Osteoblast (primary cell): Measurements from ENCODE around the gene VENTX. TPM values are rescaled to one million over a fixed set of nuclear protein-coding genes. Genes with fewer than 3 reads are reported as not detected.

Source experiments
- DNase-seq: peaks from one replicate; pipeline ENCODE4 v3.0.0; 2011; ENCODE audit warnings: low spot score, mixed read lengths; ENCODE audit not compliant: insufficient read length; ENCODE audit errors: missing footprints
- H2AFZ ChIP-seq: 2 replicates; pipeline ENCODE4 v1.6.0; 2011; ENCODE audit warnings: mild to moderate bottlenecking, low read length
- H3K27ac ChIP-seq: 2 replicates; pipeline ENCODE4 v1.5.1; 2011; ENCODE audit warnings: mild to moderate bottlenecking, low read depth, low read length, moderate library complexity
- H3K27me3 ChIP-seq: 2 replicates; pipeline ENCODE4 v1.6.0; 2012; ENCODE audit warnings: mild to moderate bottlenecking, control low read depth, inconsistent platforms, low read length, moderate library complexity; ENCODE audit not compliant: insufficient read depth
- H3K36me3 ChIP-seq: 2 replicates; pipeline ENCODE4 v1.5.1; 2011; ENCODE audit warnings: mild to moderate bottlenecking, low read length, control low read depth, moderate library complexity; ENCODE audit not compliant: insufficient read depth
- H3K4me1 ChIP-seq: 2 replicates; pipeline ENCODE4 v1.5.1; 2011; ENCODE audit warnings: mild to moderate bottlenecking, low read length, control low read depth, moderate library complexity; ENCODE audit not compliant: insufficient read depth
- H3K4me2 ChIP-seq: 2 replicates; pipeline ENCODE4 v1.6.0; 2011; ENCODE audit warnings: mild to moderate bottlenecking, low read length; ENCODE audit not compliant: insufficient read depth
- H3K4me3 ChIP-seq: fragments of 200-600 bp; sonication (generic); 3 replicates; pipeline ENCODE4 v1.5.1; 2012; ENCODE audit warnings: mild to moderate bottlenecking, low read length, inconsistent platforms; ENCODE audit not compliant: insufficient read depth
- H3K79me2 ChIP-seq: 2 replicates; pipeline ENCODE4 v1.6.0; 2012; ENCODE audit warnings: mild to moderate bottlenecking, low read length, control low read depth, inconsistent platforms; ENCODE audit not compliant: insufficient read depth
- H3K9me3 ChIP-seq: 2 replicates; pipeline ENCODE4 v1.5.1; 2011; ENCODE audit warnings: low read depth, low read length, control low read depth
- H4K20me1 ChIP-seq: 2 replicates; pipeline ENCODE4 v1.6.0; 2012; ENCODE audit warnings: mild to moderate bottlenecking, low read length, control low read depth; ENCODE audit not compliant: insufficient read depth
- CTCF ChIP-seq: IDR thresholded peaks from 2 replicates; pipeline ENCODE4 v1.5.1; 2011; ENCODE audit warnings: mild to moderate bottlenecking, low read depth, low read length, moderate library complexity; ENCODE audit errors: extremely low read depth
- total RNA-seq: library from RNA; depleted of rRNA; stranded (reverse); fragments of >200 nt; gene quantifications from 2 replicates; pipeline ENCODE4 v1.2.3, GENCODE V29; 2012

The VENTX gene
- total RNA-seq, 1 donor = not detected

GRCh38 chr10:133286366-133286765 lies 48.7 kb downstream of the VENTX start:
- no peak for TF ChIP-seq CTCF
- Histone ChIP-seq H3K27ac (no peak overlapping the region), H2AFZ (no peak overlapping the region), H3K4me2 (no peak overlapping the region), H3K4me1 (no peaks in the 10 kb centered on the region), H3K9me3 (no peaks in the 10 kb centered on the region), H4K20me1 (peaks cover 7% of the 10 kb centered on the region), H3K79me2 (peaks cover 6% of the 10 kb centered on the region), H3K36me3 (peaks cover 61% of the 10 kb centered on the region), H3K27me3 (no peaks in the 10 kb centered on the region), H3K4me3 (no peak overlapping the region)
- no peak for DNase-seq

GRCh38 chr10:133287832-133288500 lies 50.3 kb downstream of the VENTX start:
- H3K4me3 ChIP-seq = no peak overlapping the region
- no peak for TF ChIP-seq CTCF
- no peaks in the 10 kb centered on the region for H3K9me3 ChIP-seq
- peaks cover 7% of the 10 kb centered on the region for H3K4me1 ChIP-seq
- no peaks in the 10 kb centered on the region for H3K27me3 ChIP-seq
- H3K27ac ChIP-seq = no peak overlapping the region
- H4K20me1 ChIP-seq = peaks cover 7% of the 10 kb centered on the region
- DNase-seq = no peak
- no peak overlapping the region for H2AFZ ChIP-seq
- peaks cover 6% of the 10 kb centered on the region for H3K79me2 ChIP-seq
- H3K36me3 ChIP-seq = peaks cover 63% of the 10 kb centered on the region
- no peak overlapping the region for H3K4me2 ChIP-seq

GRCh38 chr10:133289761-133290160 lies 52.1 kb downstream of the VENTX start:
- Histone ChIP-seq H3K9me3 (no peaks in the 10 kb centered on the region), H3K4me1 (peaks cover 18% of the 10 kb centered on the region), H4K20me1 (peaks cover 13% of the 10 kb centered on the region), H3K79me2 (peaks cover 6% of the 10 kb centered on the region), H3K36me3 (peaks cover 54% of the 10 kb centered on the region), H3K4me2 (no peak overlapping the region), H3K4me3 (no peak overlapping the region), H3K27me3 (no peaks in the 10 kb centered on the region), H3K27ac (no peak overlapping the region), H2AFZ (no peak overlapping the region)
- no peak for TF ChIP-seq CTCF
- DNase-seq = no peak

Other genes with a start within 250 kb of the VENTX start
- not detected in 2 replicates for gene ADGRA1, start 149.9 kb upstream of the VENTX start, total RNA-seq
- under 0.01 TPM in 1 of 2 replicates, not detected in the other for gene KNDC1, start 77.6 kb upstream of the VENTX start, total RNA-seq
- gene UTF1, start 7.6 kb upstream of the VENTX start, total RNA-seq = not detected in 2 replicates
- 1.2 and 2.2 TPM in 2 replicates for gene ADAM8, start 39.0 kb downstream of the VENTX start, total RNA-seq
- gene TUBGCP2, start 71.0 kb downstream of the VENTX start, total RNA-seq = 60.8 and 63.6 TPM in 2 replicates
- gene ZNF511, start 71.1 kb downstream of the VENTX start, total RNA-seq = 20.9 and 24.6 TPM in 2 replicates
- not detected in 2 replicates for gene CALY, start 99.0 kb downstream of the VENTX start, total RNA-seq
- not detected in 2 replicates for gene PRAP1, start 109.5 kb downstream of the VENTX start, total RNA-seq
- 5.1 and 6.5 TPM in 2 replicates for gene FUOM, start 120.2 kb downstream of the VENTX start, total RNA-seq
- gene ECHS1, start 135.5 kb downstream of the VENTX start, total RNA-seq = 55.4 and 56.1 TPM in 2 replicates
- gene PAOX, start 141.4 kb downstream of the VENTX start, total RNA-seq = 5.9 and 7.6 TPM in 2 replicates
- 28.3 and 31.5 TPM in 2 replicates for gene MTG1, start 156.3 kb downstream of the VENTX start, total RNA-seq
- under 0.01 TPM in 2 replicates for gene SPRN, start 186.8 kb downstream of the VENTX start, total RNA-seq
- 5.1 and 5.6 TPM in 2 replicates for gene SCART1, start 216.1 kb downstream of the VENTX start, total RNA-seq